ENCODE results near the gene CHRNA10. TPM values are rescaled to one million over a fixed set of nuclear protein-coding genes. Genes with fewer than 3 reads are reported as not detected.

CHRNA10 gene
- total RNA-seq, 1 experiment from 2014 or later = 1.7 TPM

- TF ChIP-seq FOXP1 (CRISPR knock-in tag; IDR thresholded peaks at IDR 0.05; ENCODE audit: borderline replicate concordance) = no peak
- TF ChIP-seq GTF2I (CRISPR knock-in tag; conservative IDR thresholded peaks at IDR 0.05) = no peak
- TF ChIP-seq HMGXB4 (CRISPR knock-in tag; IDR thresholded peaks at IDR 0.05) = no peak
- TF ChIP-seq ATF3 (CRISPR knock-in tag; conservative IDR thresholded peaks at IDR 0.05) = no peak
- TF ChIP-seq TEAD4 (CRISPR knock-in tag; IDR thresholded peaks at IDR 0.05) = no peak
- TF ChIP-seq SMAD4 (CRISPR knock-in tag; IDR thresholded peaks at IDR 0.05) = no peak
- TF ChIP-seq NR3C1 (CRISPR knock-in tag; conservative IDR thresholded peaks at IDR 0.05; ENCODE audit: low read depth) = no peak
- TF ChIP-seq HMGA2 (CRISPR knock-in tag; IDR thresholded peaks at IDR 0.05) = no peak
- no peak for TF ChIP-seq TEAD1 (CRISPR knock-in tag; IDR thresholded peaks at IDR 0.05)
- TF ChIP-seq ZNF121 (CRISPR knock-in tag; IDR thresholded peaks at IDR 0.05) = peak; percentile 27; the same call in 1 of the 2 replicates
- no peak for TF ChIP-seq SOX15 (CRISPR knock-in tag; IDR thresholded peaks at IDR 0.05)
- TF ChIP-seq E2F4 (CRISPR knock-in tag; IDR thresholded peaks at IDR 0.05; ENCODE audit: borderline replicate concordance, low read depth) = no peak
- no peak for TF ChIP-seq CDX4 (CRISPR knock-in tag; IDR thresholded peaks at IDR 0.05; ENCODE audit: borderline replicate concordance)
- TF ChIP-seq E2F5 (CRISPR knock-in tag; IDR thresholded peaks at IDR 0.05) = peak; percentile 66; the same call in 1 of the 2 replicates
- TF ChIP-seq ZNF425 (CRISPR knock-in tag; conservative IDR thresholded peaks at IDR 0.05) = no peak
- TF ChIP-seq ESRRA (CRISPR knock-in tag; IDR thresholded peaks at IDR 0.05; ENCODE audit: borderline replicate concordance) = no peak
- no peak for TF ChIP-seq ELF4 (CRISPR knock-in tag; IDR thresholded peaks at IDR 0.05; ENCODE audit: low read depth)
- TF ChIP-seq MAX (CRISPR knock-in tag; IDR thresholded peaks at IDR 0.05) = peak; percentile 87
- no peak for TF ChIP-seq CREM (CRISPR knock-in tag; IDR thresholded peaks at IDR 0.05)
- TF ChIP-seq NR1H2 (CRISPR knock-in tag; IDR thresholded peaks at IDR 0.05) = no peak
- TF ChIP-seq NR2C2 (CRISPR knock-in tag; IDR thresholded peaks at IDR 0.05) = no peak
- no peak for TF ChIP-seq RELA (CRISPR knock-in tag; IDR thresholded peaks at IDR 0.05; ENCODE audit: borderline replicate concordance)
- peak; percentile 84 for TF ChIP-seq USF2 (CRISPR knock-in tag; IDR thresholded peaks at IDR 0.05)
- TF ChIP-seq AR (CRISPR knock-in tag; IDR thresholded peaks at IDR 0.05) = no peak
- peak; percentile 85 for TF ChIP-seq USF1 (CRISPR knock-in tag; IDR thresholded peaks at IDR 0.05)
- no peak for TF ChIP-seq CREB1 (CRISPR knock-in tag; IDR thresholded peaks at IDR 0.05)
- TF ChIP-seq ZNF138 (CRISPR knock-in tag; conservative IDR thresholded peaks at IDR 0.05) = no peak
Observed at GRCh38 chr11:3642071-3642951, 28.9 kb downstream of the CHRNA10 start (continued).
